ENCODE measurements around the gene CADM2.

CADM2 gene

DNA sequence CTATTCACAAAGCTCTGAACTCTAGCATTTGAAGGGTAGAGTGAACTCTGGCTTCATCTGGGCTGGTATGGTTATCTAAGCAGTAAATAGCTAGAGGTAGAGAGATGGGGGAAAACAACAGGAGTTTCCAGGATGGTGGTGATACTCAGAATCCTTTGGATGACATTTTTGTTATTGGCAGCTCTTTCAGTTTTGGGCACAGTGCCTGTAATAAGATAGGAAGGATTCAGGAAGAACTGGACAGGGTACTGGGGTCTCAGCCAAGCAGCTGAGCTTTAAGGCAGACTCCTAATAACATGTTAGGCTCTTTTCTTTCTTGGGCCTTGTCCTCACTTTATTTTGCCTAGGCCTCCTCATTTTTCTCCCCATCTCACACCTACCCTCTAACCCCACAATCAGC lies 338.5 kb downstream of the CADM2 start:
- DNase-seq (ENCODE audit: low read depth), result no peak
- TF ChIP-seq, protein P1, sequence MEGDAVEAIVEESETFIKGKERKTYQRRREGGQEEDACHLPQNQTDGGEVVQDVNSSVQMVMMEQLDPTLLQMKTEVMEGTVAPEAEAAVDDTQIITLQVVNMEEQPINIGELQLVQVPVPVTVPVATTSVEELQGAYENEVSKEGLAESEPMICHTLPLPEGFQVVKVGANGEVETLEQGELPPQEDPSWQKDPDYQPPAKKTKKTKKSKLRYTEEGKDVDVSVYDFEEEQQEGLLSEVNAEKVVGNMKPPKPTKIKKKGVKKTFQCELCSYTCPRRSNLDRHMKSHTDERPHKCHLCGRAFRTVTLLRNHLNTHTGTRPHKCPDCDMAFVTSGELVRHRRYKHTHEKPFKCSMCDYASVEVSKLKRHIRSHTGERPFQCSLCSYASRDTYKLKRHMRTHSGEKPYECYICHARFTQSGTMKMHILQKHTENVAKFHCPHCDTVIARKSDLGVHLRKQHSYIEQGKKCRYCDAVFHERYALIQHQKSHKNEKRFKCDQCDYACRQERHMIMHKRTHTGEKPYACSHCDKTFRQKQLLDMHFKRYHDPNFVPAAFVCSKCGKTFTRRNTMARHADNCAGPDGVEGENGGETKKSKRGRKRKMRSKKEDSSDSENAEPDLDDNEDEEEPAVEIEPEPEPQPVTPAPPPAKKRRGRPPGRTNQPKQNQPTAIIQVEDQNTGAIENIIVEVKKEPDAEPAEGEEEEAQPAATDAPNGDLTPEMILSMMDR (IDR thresholded peaks at IDR 0.05; ENCODE audit: low read length, missing control alignments), result no peak
- H3K4me3 ChIP-seq (replicated peaks; ENCODE audit: low read depth, low read length), result no peak overlapping the region

DNA sequence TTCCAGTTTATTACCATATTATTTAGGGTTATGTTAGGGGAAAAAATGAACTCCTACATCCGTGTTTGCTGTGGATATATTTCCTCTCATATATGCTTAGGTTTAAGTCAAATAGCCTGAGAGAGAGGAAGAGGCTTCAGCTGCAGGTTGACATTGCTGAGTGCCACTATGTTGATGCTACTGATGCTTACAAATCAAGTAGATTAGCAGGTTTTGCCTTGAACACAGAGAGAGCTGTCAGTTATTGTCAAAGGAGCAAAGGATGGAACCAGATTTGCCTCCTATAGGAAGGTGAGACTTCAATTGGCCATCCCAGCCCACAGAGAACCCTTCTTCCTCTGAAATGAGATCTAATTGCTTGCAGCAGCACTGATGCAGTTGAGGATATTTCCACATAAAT lies 339.2 kb downstream of the CADM2 start:
- TF ChIP-seq, protein P1 (IDR thresholded peaks at IDR 0.05; ENCODE audit: low read length, missing control alignments), result no peak
- H3K4me3 ChIP-seq (replicated peaks; ENCODE audit: low read depth, low read length), result no peak overlapping the region
- DNase-seq (ENCODE audit: low read depth), result no peak

DNA sequence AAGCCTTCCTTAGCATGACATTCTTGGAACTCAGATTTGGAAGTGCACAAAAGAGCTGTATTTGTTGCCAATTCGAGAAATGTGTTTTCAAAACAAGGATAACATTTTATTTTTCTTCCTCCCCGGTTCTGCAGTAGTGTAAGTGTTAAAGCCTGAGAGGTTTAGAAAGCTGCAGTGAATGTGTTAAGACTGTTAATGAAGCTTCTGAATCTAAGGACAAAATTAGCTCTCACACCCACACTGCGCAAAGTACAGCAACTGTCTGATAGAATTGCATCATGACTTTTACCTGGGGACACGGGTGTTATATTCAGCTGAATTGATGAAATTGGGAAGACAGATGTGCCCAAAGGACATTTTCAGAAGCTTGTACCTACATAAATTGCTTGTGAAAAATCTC lies 344.4 kb downstream of the CADM2 start:
- TF ChIP-seq, protein P1 (IDR thresholded peaks at IDR 0.05; ENCODE audit: low read length, missing control alignments), result no peak
- DNase-seq (ENCODE audit: low read depth), result no peak
- no peak overlapping the region for H3K4me3 ChIP-seq (replicated peaks; ENCODE audit: low read depth, low read length)

DNA sequence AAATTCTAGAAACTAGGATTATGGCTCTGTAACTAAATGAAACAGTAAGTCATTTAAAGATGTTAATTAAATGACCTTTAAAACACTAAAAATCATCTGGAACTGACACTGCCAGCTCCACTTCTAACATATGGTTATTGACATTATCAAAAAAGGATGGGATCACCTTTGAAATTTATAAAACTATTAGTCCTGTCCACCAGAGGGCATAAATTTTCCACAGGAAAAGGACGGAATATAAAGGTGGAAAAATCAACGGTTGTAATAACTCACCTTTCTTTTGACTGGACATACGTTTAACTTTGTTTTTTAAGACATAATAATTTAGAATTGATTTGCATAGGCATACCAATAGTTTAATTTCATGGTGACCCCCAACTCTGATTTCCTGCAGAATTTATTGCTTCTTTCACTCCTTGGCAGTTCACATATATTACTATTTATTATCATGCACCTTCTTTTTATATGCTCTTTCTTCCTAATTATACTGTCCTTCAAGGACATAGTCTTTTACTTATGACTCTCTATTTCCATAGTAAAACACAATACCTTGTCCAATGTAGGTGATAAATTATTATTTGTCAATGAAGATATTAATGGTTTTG lies 345.7 kb downstream of the CADM2 start:
- no peak for DNase-seq (ENCODE audit: low read depth)
- H3K4me3 ChIP-seq (replicated peaks; ENCODE audit: low read depth, low read length), result no peak overlapping the region
- TF ChIP-seq, protein P1 (IDR thresholded peaks at IDR 0.05; ENCODE audit: low read length, missing control alignments), result peak; percentile 2

DNA sequence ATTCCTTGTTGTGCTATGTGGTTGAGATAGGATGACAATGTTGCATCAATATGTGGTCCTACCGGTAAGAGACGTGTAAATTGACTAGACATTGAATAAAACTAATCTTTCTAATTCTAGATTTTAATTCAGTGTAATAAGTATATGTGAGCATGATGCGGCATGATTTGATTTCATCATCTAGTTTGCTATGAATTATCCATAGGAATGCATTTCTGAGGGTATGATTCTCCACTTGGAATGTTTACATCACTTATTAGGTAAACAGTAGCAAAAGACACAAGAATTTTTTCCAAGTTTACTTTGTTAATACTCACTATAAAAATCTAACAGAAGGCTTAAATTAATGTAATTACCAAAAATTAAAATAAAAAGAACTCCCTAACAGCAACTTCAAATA lies 353.5 kb downstream of the CADM2 start:
- no peak overlapping the region for H3K4me3 ChIP-seq (replicated peaks; ENCODE audit: low read depth, low read length)
- TF ChIP-seq, protein P1 (IDR thresholded peaks at IDR 0.05; ENCODE audit: low read length, missing control alignments), result no peak
- no peak for DNase-seq (ENCODE audit: low read depth)

DNA sequence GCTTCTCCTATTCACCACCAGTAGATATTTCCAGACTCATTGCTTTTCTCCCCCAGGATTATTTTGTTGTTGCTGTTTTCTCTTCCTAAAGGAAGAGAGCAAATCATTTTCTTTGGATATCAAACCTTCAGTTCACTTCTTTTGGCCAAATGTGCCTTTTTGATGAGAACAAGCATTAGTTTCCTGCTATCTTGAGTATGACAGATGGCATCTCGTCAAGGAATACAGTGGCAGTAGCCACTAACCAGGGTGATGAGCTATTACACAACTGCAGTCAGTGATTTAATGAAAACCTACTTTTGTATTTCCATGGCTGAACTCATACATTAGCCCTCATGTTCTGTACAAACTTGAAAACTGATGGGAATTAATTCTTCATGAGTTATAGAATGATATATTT lies 354.6 kb downstream of the CADM2 start:
- TF ChIP-seq, protein P1 (IDR thresholded peaks at IDR 0.05; ENCODE audit: low read length, missing control alignments), result no peak
- DNase-seq (ENCODE audit: low read depth), result no peak
- no peak overlapping the region for H3K4me3 ChIP-seq (replicated peaks; ENCODE audit: low read depth, low read length)

DNA sequence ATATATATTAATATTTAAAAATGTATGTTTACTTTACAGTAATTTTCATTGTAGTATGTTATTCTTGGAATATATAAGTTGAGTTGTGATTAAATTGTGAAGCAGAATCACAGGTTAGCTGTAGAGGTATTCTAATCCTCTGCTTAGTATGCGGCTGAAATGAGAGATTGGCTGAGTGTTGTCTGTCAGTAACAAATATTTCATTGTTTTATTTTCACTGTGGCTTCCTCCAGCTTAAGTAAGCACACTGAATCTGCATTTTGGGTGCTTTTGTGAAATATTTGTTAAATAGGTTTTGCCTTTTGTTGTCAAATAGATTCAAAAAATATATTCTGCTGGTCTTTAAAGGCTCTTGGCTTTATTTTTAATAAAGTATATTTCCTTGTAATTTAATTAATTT lies 357.5 kb downstream of the CADM2 start:
- no peak for DNase-seq (ENCODE audit: low read depth)
- TF ChIP-seq, protein P1 (IDR thresholded peaks at IDR 0.05; ENCODE audit: low read length, missing control alignments), result no peak
- no peak overlapping the region for H3K4me3 ChIP-seq (replicated peaks; ENCODE audit: low read depth, low read length)

Measured in fibroblast of pulmonary artery (primary cell).